Endometrial microvascular endothelial cells (primary cell): ENCODE results near the gene PROKR1. TPM values are rescaled to one million over a fixed set of nuclear protein-coding genes. Genes with fewer than 3 reads are reported as not detected.
"Not testable (repeated sequence)": the region's sequence is repeated elsewhere in the genome, so short reads cannot be mapped to it uniquely, and the experiment has no call there.

Source experiments
- in situ Hi-C: cut with HindIII; loops from 2 replicates; pipeline ENCODE4 v1.10.0; 2017; ENCODE audit warnings: low sequenced_read_pairs, low pct_unique_long_range_greater_than_20kb; ENCODE audit errors: inconsistent ontology term
- total RNA-seq: library from RNA; depleted of rRNA; stranded (reverse); fragments of >200 nt; gene quantifications from one replicate; pipeline ENCODE4 v1.2.3, GENCODE V29; 2015; ENCODE audit errors: inconsistent ontology term

PROKR1 gene
- not detected for total RNA-seq

- in situ Hi-C loops, result no loop called here
Observed at GRCh38 chr2:68643011-68643873, at the start of gene PROKR1. TSS of gene PROKR1 (plus strand) at chr2:68643579. CDS start at chr2:68645822, 2,243 bp downstream.

DNA sequence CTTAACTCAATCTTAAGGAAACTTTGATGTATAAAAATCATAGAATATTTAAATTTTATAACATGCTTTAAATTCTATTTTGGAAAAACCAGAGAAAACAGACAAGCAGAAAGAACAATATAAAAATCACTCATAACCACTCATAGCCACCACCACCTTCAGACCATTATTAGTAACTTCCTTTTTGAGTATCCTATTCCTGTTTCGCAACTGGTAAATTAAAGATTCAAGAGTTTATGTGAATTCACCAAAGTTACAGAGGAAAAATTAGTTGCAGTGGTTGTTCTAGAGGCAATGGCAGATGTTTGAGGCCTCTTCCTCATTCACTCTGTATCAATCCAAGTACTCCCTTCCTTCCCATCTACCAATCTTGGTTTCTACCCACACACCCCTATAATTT lies 49.3 kb upstream of the PROKR1 start:
- in situ Hi-C loops, result no loop called here

GRCh38 chr2:68594674-68595492 lies 48.5 kb upstream of the PROKR1 start:
- in situ Hi-C loops, result no loop called here

DNA sequence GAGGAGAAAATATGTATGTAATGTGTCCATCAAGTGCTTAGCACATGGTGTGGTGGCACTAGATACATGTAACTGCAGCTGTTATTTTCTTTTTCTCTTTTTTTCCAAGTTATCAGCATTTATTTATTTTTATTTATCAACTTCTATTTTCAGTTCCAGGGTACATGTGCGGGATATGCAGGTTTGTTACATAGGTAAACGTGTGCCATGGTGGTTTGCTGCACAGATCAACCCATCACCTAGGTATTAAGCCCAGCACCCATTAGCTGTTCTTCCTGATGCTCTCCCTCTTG lies 47.9 kb upstream of the PROKR1 start:
- in situ Hi-C loops, result not testable (repeated sequence)

- in situ Hi-C loops, result not testable (repeated sequence)
Observed at GRCh38 chr2:68600495-68600894, 42.9 kb upstream of the PROKR1 start.

- in situ Hi-C loops, result no loop called here
Observed at GRCh38 chr2:68603059-68603458, 40.3 kb upstream of the PROKR1 start.

DNA sequence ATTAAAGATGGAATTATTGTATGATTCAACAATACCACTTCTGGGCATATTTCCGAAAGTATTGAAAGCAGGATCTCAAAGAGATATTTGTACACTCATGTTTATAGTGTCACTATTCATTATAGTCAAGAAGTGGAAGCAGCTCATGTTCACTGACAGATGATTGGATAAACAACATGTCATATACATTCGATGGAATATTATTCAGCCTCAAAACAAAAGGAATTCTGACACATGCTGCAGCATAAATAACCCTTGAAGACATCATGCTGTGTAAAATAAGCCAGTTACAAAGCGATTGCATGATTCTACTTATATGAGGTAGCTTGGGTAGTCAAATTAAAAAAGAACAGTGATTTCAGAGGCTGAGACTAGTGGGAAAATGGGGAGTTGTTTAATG lies 39.3 kb upstream of the PROKR1 start:
- in situ Hi-C loops, result no loop called here

DNA sequence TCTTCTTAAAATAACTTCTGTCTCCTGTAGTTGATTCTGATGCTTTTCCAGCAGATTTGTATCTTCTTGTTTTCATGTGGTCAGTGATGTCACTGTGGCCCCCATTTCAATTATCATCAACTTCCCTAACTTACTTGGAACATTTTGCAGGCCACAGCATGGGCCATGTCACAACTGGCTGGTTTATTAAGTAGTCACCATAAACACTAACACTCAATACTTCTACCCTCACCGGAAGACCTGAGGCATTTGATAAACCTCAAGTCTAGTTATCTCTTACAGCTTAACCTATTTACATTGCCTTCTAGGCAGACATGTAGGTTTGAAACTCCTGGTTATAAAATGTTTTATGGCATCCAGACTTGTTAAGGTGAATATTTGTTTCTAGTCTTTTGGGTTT lies 37.4 kb upstream of the PROKR1 start:
- in situ Hi-C loops, result no loop called here

GRCh38 chr2:68606759-68607158 lies 36.6 kb upstream of the PROKR1 start:
- in situ Hi-C loops, result no loop called here

DNA sequence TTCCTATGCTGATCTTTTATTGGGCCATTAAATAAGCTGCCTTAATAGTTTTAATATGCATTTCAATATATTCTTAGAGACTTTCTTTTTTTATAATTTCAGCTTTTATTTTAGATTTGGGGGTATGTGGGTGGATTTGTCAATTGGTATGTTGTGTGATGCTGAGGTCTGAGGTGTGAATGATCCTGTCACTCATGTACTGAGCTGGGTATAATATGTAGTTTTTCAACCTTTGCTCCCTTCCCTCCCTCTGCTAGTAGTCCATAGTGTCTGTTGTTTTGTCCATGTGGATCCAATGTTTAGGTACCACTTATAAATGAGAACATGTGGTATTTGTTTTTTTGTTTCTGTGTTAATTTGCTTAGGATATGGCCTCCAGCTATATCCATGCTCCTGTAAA lies 35.5 kb upstream of the PROKR1 start:
- in situ Hi-C loops, result no loop called here

DNA sequence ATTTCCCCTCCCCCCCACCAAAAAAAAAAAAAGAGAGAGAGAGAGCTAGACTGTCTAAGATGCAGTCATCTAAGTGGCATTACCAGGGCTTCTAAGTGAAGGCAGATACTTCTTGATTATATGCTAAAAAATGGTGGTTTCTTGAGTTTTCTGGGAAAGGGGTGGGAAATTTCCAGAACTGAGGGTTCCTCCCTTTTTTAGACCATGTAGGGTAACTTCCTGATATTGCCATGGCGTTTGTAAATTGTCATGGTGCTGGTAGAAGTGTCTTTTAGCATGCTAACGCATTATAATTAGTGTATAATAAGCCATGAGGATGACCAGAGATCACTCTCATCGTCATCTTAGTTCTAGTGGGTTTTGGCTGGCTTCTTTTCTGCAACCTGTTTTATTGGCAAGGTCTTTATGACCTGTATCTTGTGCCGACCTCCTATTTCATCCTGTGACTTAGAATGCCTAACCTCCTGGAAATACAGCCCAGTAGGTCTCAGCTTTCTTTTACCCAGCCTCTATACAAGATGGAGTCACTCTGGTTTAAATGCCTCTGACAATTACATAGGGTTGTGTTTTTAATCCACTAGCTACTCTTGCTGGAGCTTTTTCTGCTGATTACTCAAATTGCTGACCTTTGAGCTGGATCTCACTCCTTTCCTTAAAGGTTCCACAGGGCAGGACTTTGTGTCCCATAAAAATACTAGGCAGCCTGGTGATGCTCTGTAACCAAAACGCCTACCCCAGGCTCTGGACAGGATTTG lies 30.4 kb upstream of the PROKR1 start:
- in situ Hi-C loops, result no loop called here

DNA sequence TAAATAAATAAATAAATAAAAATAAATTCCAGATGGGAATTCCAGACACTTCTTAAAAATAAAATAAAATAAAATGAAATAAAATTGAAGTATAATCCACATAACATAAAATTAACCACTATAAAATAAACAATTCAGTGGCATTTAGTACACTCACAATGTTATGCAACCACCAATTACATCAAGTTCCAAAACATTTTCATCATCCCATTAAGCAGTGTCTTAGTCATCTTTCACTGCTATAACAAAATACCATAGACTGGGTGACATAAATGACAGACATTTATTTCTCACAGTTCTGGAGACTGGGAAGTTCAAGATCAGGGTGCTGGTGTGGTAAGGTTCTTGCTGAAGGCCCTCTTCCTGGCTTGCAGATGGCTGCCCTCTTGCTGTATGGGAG lies 22.6 kb upstream of the PROKR1 start:
- in situ Hi-C loops, result no loop called here

DNA sequence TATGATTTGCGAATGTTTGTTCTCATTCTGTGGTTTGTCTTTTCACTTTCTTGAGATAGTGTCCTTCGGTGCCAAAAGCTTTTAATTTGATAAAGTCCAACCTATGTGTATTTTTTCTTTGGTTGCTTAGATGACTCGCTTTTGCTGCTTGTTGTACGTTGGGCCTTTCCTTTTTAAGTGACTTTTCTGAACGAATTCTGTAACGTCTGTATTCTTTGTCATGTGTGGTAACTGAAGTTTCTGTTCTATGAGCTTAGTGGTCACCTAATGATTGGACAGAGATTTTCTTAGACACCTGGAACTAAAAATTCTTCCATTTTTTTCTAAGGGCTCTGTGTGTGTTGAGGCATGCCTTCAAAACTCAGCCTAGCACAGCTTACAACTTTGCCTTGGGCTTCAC lies 19.6 kb upstream of the PROKR1 start:
- in situ Hi-C loops, result no loop called here

DNA sequence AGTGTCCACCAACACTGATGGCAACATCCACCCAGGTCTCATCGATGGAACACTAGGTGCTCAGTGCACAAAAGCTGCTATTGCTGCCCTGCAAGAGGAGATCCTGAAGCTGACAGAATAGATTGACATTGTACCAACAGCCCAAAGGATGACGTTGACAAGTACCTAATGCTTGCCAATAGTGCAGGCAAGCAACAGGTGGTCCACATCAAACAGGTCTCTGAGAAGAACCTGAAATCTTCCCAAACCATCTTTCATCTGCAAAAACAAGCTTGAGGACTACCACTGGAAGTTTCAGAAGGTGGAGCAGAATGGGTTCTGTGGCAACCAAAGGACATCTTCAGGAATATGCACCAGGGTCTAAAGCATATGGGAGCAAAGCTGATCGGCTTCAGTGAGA lies 15.8 kb upstream of the PROKR1 start:
- in situ Hi-C loops, result no loop called here

- in situ Hi-C loops, result no loop called here
Observed at GRCh38 chr2:68632021-68632420, 11.4 kb upstream of the PROKR1 start.

DNA sequence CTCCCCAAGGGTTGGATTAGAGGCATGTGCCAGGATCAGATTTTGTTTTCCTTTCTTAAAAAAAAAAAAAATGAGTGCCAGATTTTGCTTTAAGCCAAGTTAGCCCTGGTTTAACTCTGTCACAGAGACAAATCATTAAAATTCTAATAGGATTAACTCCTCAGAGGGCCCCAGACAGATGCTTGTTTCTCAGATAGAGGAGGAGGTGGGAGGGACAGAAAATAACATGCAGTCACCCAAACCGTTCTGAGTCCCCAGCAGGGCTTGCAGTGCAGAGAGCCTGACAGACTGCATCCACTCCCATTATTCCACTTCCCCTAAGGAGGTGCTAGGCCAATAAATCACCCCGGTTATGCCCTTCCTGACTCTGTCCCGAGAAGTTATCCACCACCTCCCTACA lies 6.3 kb upstream of the PROKR1 start:
- in situ Hi-C loops, result no loop called here

- in situ Hi-C loops, result no loop called here
Observed at GRCh38 chr2:68643874-68644485, 601 bp downstream of the PROKR1 start.

- in situ Hi-C loops, result no loop called here
Observed at GRCh38 chr2:68645523-68645922, 2.1 kb downstream of the PROKR1 start.

DNA sequence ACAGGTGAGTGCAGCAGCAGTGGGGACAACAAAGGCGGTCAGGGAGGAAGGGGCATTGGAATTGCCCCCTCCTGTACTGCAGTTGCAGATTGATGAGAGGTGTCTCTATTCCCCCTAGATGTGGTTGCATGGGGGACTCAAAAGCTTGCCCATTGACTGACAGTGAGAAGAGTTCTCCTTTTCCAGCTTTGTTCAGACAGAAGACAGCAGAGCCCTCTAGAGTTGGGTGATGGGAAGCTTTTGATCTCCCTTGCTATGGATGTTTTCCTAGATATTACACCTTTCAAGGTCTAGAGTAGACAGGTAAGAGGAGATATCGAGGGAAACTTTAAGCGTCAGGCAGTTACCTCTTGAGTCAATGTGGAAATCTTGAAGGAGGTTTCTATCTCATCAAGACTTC lies 2.9 kb downstream of the PROKR1 start:
- in situ Hi-C loops, result no loop called here
